Limb (tissue), 2 donors: ENCODE data around the gene EIF4G3.
"Not testable (repeated sequence)": the region's sequence is repeated elsewhere in the genome, so short reads cannot be mapped to it uniquely, and the experiment has no call there.

ENCODE experiments used
- DNase-seq, 2 donors: peaks; one replicate each; pipeline ENCODE4 v3.0.0-alpha.2; 2016; ENCODE audit errors: extremely low spot score in 2 of 2

The EIF4G3 gene, protein sequence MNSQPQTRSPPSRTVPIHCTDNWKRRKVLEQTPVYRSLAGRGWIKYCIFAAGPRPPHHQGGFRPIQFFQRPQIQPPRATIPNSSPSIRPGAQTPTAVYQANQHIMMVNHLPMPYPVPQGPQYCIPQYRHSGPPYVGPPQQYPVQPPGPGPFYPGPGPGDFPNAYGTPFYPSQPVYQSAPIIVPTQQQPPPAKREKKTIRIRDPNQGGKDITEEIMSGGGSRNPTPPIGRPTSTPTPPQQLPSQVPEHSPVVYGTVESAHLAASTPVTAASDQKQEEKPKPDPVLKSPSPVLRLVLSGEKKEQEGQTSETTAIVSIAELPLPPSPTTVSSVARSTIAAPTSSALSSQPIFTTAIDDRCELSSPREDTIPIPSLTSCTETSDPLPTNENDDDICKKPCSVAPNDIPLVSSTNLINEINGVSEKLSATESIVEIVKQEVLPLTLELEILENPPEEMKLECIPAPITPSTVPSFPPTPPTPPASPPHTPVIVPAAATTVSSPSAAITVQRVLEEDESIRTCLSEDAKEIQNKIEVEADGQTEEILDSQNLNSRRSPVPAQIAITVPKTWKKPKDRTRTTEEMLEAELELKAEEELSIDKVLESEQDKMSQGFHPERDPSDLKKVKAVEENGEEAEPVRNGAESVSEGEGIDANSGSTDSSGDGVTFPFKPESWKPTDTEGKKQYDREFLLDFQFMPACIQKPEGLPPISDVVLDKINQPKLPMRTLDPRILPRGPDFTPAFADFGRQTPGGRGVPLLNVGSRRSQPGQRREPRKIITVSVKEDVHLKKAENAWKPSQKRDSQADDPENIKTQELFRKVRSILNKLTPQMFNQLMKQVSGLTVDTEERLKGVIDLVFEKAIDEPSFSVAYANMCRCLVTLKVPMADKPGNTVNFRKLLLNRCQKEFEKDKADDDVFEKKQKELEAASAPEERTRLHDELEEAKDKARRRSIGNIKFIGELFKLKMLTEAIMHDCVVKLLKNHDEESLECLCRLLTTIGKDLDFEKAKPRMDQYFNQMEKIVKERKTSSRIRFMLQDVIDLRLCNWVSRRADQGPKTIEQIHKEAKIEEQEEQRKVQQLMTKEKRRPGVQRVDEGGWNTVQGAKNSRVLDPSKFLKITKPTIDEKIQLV (N-terminal part only)

DNA sequence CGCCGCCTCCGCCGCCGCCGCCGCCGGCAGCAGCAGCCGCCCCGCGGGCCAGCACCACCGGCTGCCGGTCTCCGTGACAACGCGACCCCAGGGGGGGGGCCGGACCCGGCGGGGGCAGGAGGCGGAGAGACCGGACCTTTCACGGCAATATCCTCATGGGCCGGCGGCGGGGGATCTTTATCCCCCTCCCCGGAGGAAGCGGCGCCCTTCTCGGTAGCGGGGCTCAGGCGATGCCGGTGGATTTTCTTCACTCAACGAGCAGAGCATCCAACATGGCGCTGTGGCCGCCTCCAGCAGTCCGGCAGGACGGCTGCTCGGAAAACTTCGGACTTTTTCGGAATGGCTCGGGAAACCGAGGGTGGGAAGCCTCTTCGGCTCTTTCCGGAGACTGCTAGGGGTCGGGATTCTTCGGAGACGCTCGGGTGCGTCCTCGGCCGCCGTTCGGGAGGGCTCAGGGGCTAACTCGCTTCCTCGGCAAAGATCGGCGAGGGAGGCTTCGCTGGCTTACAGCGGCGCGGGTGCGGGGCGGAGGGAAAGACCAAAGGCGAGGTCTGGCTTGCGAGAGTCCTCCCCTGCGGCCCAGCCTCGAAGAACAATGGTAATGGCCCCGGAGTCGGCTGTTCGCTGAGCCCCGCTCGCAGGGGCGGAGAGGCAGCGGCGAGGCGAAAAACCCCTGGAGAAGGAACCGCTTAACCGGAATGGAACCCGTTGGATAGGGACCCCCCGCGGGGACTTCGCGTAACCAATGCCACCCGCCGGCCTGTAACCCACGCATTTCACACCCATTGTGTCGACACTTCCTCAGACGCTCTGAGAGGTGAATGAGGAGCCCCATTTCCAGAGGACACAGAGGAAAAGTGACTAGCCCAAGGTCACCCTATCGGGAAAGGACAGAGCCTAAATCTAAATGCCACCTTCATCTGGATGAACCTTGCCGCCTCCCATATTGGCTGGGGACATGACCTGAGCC is at the start of gene EIF4G3:
Gene EIF4G3, minus strand, starts transcription at position 312 of the 970 bp plus-strand sequence. CDS start 174,155 bp downstream, outside the sequence.
- peak; percentile 99 to 100 for DNase-seq

DNA sequence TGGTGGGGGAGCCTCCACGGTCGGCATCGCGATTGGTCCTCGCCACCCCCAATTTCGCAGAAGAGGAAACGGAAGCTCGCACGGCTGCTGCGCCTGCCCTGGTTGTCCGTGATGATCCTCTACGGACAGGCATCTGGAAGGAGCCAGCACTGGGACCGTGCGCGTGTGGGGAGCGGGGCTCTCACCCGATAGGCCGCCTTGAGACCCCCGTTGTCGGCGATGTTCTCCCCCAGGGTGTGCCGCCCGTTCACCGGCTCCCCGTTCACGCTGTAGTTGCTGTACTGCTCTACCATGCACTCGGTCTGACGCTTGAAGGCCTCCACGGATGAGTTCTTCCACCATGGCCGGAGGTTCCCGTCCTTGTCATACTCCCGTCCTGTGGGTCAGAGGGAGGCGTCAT is 48.4 kb upstream of the EIF4G3 start:
- no peak for DNase-seq

DNA sequence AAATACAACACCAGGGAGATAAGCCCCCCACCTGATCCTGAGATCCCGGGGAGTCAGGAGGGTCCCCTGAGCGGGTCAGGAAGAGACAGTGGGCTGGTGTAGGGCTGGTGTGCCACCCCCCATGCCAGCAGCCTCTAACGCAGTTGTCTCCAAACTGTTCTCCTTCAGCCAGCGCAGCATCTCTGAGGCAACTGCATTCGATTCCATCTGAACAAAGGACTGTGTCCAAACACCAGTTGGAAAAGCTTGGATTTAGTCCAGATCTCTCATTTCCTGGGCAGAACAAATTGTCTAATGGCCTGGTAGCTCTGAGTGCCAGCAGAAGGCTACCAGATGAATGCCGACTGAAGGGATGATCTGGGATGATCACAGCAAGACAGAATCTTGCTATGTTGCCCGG is 44.1 kb upstream of the EIF4G3 start:
- DNase-seq: no peak

DNA sequence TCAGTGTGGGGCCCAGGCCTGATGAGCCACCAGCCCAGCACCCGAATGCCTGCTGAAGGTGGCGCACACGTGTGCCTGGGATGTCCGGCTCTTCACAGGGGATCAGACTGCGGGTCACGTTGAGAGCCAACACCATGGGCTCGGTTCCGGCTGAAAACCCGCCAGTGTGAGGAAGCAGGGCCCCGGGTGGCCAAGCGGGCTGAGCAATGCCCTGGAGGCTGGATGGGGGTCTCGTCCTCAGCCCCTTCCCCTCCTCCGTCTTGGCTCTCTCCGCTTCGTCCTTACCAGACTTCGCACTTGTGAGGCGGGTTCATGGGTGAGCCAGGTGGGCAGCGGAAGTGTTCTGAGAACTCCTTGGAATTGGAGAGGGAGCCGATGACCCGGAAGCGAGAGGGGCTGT is 43.0 kb upstream of the EIF4G3 start:
- no peak for DNase-seq

DNA sequence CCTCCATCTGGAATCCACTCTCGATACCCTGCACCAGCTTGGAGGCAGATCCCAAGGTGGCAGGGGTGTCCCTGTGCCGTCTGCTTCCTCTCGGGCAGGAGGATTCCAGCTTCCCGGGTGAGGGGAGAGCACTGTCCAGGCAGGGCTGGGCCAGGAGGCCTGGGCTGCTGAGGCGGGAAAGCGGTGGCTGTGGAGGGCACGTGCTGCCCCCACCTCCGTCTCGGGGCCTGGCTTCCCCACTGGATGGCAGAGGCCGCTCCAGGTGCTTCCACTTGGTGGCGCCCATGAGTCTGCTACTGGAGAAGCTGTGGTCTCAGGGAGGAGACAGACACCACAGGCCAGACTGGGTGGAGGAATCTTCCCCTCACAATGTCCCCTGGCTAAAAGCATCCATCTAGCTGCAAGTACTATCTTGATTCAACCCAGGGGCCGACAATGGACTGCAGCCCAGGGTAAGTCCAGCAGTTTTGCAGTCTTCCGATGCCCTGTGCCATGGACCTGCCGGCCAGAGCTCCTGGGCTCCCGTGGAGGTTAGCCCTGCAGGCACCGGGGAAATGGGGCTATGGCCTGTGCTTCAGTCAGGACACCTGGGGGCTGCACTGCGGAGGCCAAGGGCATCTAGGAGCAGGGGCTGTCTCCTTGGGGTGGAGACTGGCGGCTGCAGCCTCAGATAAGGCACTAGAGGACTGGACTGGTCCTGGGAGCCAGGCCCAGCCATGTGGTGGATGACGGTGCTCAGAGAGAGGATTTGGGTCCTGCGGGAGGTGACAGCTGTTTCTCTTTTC is 41.3 kb upstream of the EIF4G3 start:
- DNase-seq: peak in 1 of 2 donors; percentile 51

DNA sequence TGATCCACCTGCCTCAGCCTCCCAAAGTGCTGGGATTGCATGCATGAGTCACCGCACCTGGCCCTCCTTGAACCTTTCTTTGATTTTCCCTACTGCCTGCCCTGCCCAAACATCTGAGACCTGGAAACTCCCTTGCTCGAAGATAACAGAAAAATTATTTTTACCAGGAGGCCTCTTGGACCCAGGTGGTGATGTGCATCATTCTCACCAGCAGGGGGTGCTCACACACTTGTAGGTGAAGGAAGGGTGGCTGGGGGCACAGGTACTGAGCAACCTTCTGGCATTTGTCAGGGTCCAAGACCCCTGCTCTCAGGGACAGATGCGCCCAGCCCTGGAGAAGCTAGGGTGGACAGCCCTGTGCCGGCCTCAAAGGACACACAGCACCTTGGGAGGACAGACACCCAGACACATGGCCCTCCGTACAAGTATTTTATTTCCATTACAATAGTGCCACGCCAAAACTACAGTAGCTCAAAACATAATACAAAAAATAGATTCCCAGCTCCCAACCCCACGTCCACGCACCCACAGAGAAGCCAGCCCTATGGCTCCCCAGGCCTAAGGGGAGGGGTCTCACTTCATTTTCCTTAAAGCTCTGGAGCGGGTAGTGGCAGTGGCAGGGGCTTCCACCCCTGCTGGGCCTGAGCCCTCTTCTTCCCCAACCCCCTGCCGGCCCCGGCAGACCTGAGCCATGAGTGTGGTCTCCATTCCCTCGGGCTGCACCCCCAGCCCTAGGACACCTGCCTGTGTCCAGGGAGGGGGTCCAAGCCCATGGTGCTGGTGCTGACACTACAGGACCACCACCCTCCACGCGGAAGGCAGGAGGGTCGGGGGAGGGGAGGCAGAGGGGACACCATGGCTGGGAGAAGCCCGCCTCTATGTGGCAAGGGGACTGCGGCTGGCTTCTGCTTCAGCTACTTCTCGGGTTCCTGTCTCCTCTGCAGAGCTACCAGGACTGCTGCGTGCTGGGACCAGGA is 40.4 kb upstream of the EIF4G3 start:
- peak in 1 of 2 donors; percentile 55 for DNase-seq

DNA sequence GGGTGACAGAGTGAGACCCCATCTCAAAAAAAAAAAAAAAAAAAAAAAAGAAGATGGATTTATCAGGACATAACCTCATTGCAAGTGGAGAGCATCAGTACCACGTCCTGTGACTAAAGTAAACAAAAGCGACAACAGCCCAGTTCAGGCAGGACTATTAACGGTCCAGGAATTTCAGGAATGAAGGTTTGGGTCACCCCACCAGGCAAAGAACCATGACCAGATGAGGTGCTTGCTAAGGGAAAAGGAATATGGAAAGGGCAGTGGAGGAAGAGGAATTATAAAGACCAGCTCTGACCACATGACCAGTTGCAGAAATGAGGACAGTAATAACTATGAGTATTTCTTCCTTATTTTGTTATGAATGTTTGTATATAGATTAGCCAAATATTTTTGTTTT is 35.4 kb upstream of the EIF4G3 start:
- no peak for DNase-seq

DNA sequence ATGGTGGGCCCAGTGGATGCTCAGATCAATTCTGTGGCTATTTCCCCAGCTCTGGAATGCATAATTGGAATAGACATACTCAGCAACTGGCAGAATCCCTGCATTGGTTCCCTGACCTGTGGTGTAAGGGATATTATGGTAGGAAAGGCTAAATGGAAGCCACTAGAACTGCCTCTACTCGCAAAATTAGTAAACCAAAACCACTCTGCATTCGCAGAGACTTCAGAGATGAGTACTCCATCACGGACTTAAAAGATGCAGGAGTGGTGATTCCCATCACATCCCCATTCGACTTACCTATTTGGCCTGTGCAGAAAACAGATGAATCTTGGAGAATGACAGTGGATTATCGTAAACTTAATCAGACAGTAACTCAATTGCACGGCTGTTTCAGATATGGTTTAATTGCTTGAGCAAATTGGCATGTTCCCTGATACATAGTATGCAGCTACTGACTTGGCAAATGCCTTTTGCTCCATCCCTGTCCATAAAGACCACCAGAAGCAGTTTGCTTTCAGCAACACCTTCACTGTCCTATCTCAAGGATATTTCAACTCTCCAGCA is 31.5 kb upstream of the EIF4G3 start:
- not testable (repeated sequence) for DNase-seq

DNA sequence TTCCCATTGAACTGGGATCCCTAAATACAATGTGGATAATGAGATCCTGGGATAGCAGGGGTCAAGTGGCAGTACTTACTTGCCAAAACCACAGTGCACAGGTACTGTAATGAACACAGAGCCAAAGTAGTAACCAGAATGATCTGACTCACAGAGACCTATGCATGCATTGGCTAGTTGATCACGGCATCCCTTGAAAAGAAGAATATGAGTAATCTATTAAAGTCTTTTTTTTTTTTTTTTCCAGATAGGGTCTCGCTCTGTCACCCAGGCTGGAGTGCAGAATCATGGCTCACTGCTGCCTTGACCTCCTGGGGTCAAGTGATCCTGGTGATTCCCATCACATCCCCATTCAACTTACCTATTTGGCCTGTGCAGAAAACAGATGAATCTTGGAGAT is 29.4 kb upstream of the EIF4G3 start:
- no peak for DNase-seq

DNA sequence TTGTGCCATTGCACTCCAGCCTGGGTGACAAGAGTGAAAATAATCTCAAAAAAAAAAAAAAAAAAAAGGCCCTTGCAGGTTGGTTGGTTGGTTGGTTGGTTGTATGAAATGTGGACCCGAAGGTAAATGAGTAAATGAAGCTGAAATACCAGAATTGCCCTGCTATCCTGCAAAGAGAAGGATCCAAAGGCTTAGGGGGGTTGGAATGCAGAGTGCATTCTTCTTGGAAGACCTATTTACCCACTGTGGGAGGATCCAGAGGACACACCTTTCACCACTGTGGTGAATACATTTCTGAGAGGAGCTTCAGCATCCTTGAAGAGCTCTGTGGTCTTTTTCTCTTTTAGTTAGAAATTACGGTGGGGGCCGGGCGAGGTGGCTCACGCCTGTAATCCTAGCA is 28.7 kb upstream of the EIF4G3 start:
- DNase-seq: no peak

DNA sequence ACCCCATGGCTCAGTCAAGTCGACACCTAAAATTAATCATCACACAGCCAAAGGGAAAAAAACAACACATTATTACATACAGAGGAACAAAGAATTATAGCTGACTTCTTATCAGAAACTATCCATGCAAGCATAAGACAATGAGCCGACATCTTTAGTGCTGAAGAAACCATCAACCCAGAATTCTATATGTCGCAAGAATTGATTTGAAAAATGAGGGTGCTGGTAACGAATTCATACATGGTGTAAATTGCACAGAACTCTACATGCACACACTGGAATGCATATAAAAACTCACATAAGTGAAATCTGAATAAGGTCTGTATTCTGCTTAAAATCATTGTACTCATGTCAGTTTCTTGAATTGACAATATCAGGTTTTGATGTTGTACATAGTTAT is 25.0 kb upstream of the EIF4G3 start:
- no peak for DNase-seq

DNA sequence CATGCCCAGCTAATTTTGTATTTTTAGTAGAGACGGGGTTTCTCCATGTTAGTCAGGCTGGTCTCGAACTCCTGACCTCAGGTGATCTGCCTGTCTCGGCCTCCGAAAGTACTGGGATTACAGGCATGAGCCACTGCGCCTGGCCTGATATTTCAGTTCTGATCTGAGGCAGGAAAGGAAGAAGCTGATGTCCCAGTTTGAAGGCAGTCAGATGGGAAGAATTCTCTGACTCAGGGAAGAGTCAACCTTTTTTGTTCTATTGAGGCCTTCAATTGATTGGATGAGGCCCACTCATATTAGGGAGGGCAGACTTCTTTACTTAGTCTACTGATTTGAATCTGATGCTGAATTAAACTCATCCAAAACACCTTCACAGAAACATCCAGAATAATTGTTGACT is 24.5 kb upstream of the EIF4G3 start:
- DNase-seq: not testable (repeated sequence)

DNA sequence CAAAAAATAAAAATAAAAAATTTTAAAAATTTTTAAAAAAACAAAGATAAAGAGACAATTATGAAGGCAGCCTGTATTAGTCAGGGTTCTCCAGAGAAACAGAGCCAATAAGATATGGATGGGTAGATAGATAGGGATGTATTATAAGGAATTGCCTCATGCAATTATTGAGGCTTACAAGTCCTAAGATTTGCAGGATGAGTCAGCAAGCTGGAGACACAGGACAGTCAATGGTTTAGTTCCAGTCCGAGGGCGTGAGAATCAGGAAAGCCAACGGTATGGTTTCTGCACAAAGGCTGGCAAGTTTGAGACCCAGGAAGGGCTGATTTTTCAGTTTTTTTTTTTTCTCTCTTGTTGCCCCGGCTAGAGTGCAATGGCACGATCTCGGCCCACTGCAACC is 24.1 kb upstream of the EIF4G3 start:
- DNase-seq: no peak

DNA sequence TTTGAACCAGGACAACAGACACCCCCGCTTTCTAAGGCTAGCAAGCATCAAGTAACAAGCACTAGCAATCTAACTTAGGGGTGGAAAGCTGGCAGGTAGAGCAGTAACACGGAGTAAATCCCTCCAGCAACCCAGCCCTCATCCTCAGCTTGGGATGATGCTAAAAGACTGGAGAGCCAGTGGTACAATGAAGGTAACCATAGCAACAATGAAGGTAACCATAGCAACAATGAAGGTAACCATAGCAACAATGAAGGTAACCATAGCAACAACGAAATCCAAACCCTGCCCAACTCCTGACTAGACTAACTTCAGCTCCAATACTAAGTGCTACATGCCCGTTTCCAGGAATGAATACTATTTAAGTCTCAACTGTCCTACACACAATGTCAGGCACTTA is 22.2 kb upstream of the EIF4G3 start:
- no peak for DNase-seq

DNA sequence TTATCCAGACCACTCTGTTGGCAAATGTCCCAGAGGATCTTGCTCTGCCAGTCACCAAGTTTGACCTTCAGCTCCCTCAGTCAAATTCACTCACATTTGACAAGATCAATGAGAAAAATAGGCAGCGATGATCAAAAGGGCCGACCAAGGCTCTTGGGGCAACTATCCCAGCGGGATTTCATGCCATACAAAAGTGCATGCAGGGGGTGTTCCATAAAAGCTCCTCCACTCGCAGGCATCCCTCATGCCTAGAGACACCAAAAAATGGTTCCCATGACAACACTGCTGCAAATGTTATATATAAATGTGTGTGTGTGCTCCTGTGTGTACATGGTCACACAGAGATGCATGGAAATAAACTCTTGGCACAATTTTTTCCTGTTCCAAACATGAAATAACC is 16.2 kb upstream of the EIF4G3 start:
- DNase-seq: no peak

DNA sequence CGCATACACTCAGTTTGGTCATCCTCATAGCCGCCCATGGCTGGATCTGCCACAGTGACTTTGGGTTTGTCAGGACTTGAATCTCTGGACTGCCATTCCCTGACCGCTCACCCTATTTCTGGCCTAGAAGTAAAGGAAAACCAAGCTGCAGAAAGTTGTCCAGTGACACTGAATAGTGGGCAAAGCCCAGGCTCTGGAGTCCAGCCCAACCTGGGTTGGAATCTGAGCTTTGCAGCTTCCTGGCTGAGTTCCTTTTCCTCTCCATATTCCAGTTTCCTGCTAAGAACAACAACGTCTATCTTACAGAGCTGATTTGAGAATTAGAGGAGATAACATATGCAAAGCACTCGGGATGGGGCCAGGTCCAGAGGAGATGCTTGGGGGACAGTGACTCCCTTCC is 15.6 kb upstream of the EIF4G3 start:
- no peak for DNase-seq

DNA sequence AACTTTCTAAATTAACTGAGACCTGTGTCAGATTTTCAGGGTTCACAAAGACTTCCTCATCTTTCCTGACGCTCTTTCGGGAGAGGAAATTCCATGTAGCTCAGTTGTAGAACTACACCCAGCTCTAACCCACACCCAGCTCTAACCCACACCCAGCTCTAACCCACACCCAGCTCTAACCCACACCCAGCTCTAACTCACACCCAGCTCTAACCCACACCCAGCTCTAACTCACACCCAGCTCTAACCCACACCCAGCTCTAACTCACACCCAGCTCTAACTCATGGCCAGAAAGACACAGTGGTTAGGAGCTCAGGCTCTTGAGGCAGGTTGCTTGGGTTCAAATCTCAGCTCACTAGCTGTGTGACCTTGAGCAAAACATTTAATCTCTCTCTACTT is 14.1 kb upstream of the EIF4G3 start:
- not testable (repeated sequence) for DNase-seq

DNA sequence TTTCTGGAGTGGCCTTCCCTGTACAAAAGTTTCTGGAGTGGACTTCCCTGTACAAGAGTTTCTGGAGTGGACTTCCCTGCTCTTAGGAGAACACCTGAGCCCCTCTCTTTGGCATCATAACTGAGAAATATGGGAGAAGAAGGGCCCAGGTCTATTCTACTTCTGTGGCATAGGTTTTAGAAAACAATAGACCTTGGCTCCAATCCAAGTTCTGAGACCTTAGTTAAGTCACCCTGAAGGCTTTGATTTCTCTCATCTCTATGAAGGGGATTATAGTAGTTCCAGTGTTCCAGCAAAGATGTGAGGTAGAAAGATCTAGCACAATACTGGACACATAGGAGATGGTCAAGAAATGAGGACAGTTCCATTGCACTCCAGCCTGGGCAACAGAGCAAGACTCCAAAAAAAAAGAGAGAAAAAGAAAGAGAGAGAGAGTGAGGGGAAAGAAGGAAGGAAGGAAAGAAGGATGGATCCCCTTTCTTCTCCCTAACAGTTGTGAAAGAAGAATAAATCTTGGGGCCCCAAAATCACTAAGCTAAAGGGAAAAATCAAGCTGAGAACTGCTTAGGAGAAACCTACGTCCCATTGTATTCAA is 13.3 kb upstream of the EIF4G3 start:
- DNase-seq: no peak
